ENCODE results near the gene ADGRV1.
A peak's percentile ranks its signal among the peaks of the same experiment; 100 is the strongest.

Gene ADGRV1

DNA sequence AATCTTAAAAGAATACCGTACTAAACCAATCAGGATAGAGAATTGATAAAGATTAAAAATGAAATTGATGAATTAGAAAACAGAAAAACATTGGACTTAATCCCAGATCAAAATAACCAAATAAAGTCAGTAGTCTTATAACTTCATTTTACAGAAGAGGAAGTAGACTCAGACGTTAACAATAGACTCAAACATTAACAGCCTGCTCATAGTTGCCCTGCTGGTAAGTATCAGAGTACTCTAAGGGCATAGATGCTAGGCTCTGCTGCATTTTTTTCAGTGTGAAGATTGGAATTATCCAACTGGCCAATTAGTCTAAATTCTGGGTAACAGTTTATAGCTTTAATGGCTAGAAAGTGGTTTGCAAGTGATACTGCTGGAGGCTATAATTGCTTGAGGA lies 42.9 kb downstream of the ADGRV1 start:
- CTCF ChIA-PET: no interaction called here
- no peak for DNase-seq (ENCODE audit: extremely low spot score)
- TF ChIP-seq FOXM1 (IDR thresholded peaks at IDR 0.05; ENCODE audit: borderline replicate concordance) (no peak), FOXA1 (IDR thresholded peaks at IDR 0.05) (no peak)
- TF ChIP-seq, protein P1, sequence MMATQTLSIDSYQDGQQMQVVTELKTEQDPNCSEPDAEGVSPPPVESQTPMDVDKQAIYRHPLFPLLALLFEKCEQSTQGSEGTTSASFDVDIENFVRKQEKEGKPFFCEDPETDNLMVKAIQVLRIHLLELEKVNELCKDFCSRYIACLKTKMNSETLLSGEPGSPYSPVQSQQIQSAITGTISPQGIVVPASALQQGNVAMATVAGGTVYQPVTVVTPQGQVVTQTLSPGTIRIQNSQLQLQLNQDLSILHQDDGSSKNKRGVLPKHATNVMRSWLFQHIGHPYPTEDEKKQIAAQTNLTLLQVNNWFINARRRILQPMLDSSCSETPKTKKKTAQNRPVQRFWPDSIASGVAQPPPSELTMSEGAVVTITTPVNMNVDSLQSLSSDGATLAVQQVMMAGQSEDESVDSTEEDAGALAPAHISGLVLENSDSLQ (IDR thresholded peaks at IDR 0.05): no peak
- POLR2A ChIA-PET: no interaction called here

DNA sequence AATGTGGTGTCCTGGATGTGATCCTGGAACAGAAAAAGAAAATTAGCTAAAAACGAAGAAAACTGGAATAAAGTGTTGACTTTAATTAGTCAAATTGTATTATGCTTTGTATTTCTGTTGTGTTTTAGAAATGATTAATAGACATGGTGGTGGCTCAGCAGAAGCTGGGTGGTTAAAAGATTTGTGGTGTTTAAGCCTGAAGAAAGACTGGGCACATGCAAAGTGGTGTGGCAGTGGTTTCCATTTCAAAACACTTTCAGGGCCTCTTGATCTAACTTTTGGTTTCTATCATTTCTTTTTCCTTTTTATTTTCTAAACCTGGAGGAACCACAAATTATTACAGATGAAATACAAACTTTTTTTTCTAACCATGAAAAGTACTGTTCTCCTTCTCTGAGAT lies 44.1 kb downstream of the ADGRV1 start:
- TF ChIP-seq FOXM1 (IDR thresholded peaks at IDR 0.05; ENCODE audit: borderline replicate concordance) (no peak), BHLHE40 (IDR thresholded peaks at IDR 0.05; ENCODE audit: borderline replicate concordance) (no peak), ARNT (IDR thresholded peaks at IDR 0.05) (no peak), NFRKB (IDR thresholded peaks at IDR 0.05) (no peak), SUZ12 (IDR thresholded peaks at IDR 0.05) (no peak), FOXK2 (IDR thresholded peaks at IDR 0.05) (no peak), L3MBTL2 (conservative IDR thresholded peaks at IDR 0.05) (no peak), LEF1 (IDR thresholded peaks at IDR 0.05; ENCODE audit: borderline replicate concordance) (no peak), SP1 (IDR thresholded peaks at IDR 0.05) (no peak), CTBP1 (IDR thresholded peaks at IDR 0.05; ENCODE audit: borderline replicate concordance) (no peak), TARDBP (IDR thresholded peaks at IDR 0.05) (no peak), FOXA1 (IDR thresholded peaks at IDR 0.05) (no peak), HDGF (IDR thresholded peaks at IDR 0.05; ENCODE audit: borderline replicate concordance) (no peak), ZNF384 (IDR thresholded peaks at IDR 0.05) (no peak), ELF4 (IDR thresholded peaks at IDR 0.05) (no peak)
- TF ChIP-seq, protein P1 (IDR thresholded peaks at IDR 0.05): no peak
- ChIA-PET CTCF (no interaction called here), POLR2A (interaction anchor here (1.4 to 1.7 kb wide), 2 partner anchors 128 to 193 kb away, joined by 5 read pairs; partner anchors contain the start of genes CETN3, MBLAC2 and POLR3G)
- DNase-seq (ENCODE audit: extremely low spot score): no peak

DNA sequence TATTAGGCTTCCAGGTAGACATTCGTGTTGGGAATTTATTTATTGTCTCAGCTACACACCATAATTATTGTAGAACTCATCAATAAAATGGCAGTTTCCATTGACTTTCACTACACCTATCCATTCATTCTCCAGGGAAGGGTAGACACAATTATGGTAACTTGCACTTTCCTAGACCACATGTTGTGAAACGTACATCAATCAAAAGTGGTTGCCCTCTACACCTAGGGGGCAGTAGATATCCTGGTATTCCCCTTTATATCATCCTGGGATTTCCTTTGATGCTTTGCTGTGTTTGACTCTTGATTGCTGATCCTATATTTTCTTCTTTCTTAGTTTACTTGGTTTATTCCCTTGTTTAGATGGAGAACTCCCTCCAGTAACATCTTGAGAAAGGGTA lies 47.9 kb downstream of the ADGRV1 start:
- no peak for DNase-seq (ENCODE audit: extremely low spot score)
- ChIA-PET POLR2A (no interaction called here), CTCF (interaction anchor here (0.8 kb wide), 1 partner anchor 9 kb away, joined by 3 read pairs; no protein-coding TSS in a partner anchor)
- TF ChIP-seq, protein P1 (IDR thresholded peaks at IDR 0.05): peak; percentile 59
- no peak for TF ChIP-seq SP1 (IDR thresholded peaks at IDR 0.05)
- no peak for TF ChIP-seq ARNT (IDR thresholded peaks at IDR 0.05)
- no peak for TF ChIP-seq LEF1 (IDR thresholded peaks at IDR 0.05; ENCODE audit: borderline replicate concordance)

DNA sequence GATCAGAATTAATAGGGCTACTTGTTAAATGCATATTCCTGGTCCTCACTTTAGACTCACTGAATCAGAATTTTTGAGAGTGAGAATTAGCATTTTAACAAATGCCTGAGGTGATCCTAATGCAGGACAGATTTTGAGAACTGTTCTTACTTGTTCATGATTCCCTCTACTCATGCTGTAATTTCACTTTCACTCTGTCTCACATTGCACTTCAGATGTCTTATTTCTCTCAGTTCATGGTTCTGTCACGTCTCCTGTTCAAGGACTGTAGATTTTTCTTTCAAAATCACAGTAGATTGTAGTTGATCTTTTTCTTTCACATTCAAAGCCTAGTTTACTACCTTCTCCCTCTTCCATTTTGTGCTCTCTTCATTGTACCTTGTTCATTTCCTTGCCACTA lies 54.3 kb downstream of the ADGRV1 start:
- DNase-seq (ENCODE audit: extremely low spot score): no peak
- ChIA-PET CTCF (no interaction called here), POLR2A (no interaction called here)
- TF ChIP-seq, protein P1 (IDR thresholded peaks at IDR 0.05): no peak
- no peak for TF ChIP-seq FOXK2 (IDR thresholded peaks at IDR 0.05)
- TF ChIP-seq ARNT (IDR thresholded peaks at IDR 0.05): no peak
- no peak for TF ChIP-seq ZNF384 (IDR thresholded peaks at IDR 0.05)
- TF ChIP-seq L3MBTL2 (conservative IDR thresholded peaks at IDR 0.05): no peak
- TF ChIP-seq FOXA1 (IDR thresholded peaks at IDR 0.05): no peak
- TF ChIP-seq BHLHE40 (IDR thresholded peaks at IDR 0.05; ENCODE audit: borderline replicate concordance): no peak
- TF ChIP-seq CTBP1 (IDR thresholded peaks at IDR 0.05; ENCODE audit: borderline replicate concordance): no peak
- no peak for TF ChIP-seq SP1 (IDR thresholded peaks at IDR 0.05)
- no peak for TF ChIP-seq SUZ12 (IDR thresholded peaks at IDR 0.05)

DNA sequence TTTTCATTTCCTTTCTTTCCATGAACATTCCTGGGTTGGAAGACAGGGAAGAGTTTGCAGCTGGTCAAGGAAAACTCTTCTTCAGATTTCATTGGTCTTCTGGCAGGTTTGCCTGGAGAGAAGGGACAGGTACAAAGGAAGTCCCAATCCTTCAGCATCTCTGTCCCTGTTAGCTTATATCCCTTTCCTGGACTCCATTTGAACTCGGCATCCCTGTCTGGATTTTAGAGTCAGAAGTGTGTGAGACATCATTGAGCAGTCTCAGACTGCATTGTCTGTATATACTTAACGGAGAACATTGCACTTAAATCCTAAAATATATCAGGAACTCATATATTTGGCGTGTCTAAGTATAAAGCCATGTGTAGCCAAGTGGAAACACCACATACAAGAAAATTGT lies 54.9 kb downstream of the ADGRV1 start:
- ChIA-PET CTCF (no interaction called here), POLR2A (no interaction called here)
- no peak for DNase-seq (ENCODE audit: extremely low spot score)
- TF ChIP-seq ZNF384 (IDR thresholded peaks at IDR 0.05) (no peak), SP1 (IDR thresholded peaks at IDR 0.05) (no peak), CTBP1 (IDR thresholded peaks at IDR 0.05; ENCODE audit: borderline replicate concordance) (no peak), ARNT (IDR thresholded peaks at IDR 0.05) (no peak), ELF4 (IDR thresholded peaks at IDR 0.05) (no peak), FOXM1 (IDR thresholded peaks at IDR 0.05; ENCODE audit: borderline replicate concordance) (no peak), LEF1 (IDR thresholded peaks at IDR 0.05; ENCODE audit: borderline replicate concordance) (no peak), NFRKB (IDR thresholded peaks at IDR 0.05) (no peak), TARDBP (IDR thresholded peaks at IDR 0.05) (no peak), FOXA1 (IDR thresholded peaks at IDR 0.05) (no peak), SUZ12 (IDR thresholded peaks at IDR 0.05) (no peak)
- TF ChIP-seq, protein P1 (IDR thresholded peaks at IDR 0.05): no peak

DNA sequence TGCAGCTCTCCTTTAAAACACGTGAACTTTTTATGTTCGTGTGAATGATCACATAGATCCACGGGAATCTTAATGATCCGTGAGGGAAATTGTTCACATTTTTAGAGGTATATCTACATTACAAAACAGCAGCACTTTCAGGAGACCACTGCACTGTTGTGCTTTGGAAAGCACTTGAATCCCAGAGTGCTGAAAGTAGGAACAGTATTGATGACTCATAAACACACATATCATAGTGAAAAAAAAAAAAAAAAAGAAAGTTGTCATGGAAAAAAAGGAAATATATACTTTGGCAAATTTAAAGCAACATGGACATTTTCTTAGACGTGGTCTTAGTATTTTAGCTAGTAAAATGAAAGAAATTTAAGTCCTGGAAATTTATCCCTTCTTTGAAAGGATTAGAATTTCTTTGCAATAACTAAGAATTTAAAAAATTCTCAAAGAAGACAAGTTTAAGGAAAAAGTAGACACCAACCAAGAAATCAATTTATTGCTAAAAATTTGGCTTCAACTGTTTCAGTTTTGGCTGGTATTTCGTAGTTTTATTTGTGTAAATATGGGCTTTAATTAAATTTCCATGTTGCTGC lies 55.4 kb downstream of the ADGRV1 start:
- POLR2A ChIA-PET: interaction anchor here (0.7 kb wide), 1 partner anchor 204 kb away, joined by 3 read pairs; the partner anchor contains the start of gene CETN3
- CTCF ChIA-PET: no interaction called here
- no peak for TF ChIP-seq ELF4 (IDR thresholded peaks at IDR 0.05)
- TF ChIP-seq ZNF384 (IDR thresholded peaks at IDR 0.05): peak; percentile 62
- DNase-seq (ENCODE audit: extremely low spot score): no peak
